ENCODE measurements around the gene ORC1.

DNA sequence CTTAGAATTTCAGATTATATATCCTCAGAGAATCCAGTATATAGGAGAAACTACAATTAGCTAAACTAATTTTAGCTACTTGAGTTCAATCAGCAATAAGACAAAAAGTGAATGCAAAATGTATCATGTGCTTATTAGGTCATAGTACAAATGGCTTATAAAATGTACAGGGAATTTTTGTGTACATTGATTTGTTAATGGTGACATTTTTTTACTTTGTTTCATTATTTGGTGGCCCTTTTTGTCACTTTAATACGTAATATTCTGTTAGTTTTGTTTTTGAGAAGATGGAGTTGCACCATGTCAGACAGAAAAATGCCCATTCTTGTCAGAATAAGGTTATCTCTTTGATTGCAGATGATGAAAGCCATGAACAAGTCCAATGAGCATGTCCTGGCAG lies 71.8 kb downstream of the ORC1 start:
- TF ChIP-seq POLR2A (IDR thresholded peaks at IDR 0.05), result no peak
- TF ChIP-seq, protein P1, sequence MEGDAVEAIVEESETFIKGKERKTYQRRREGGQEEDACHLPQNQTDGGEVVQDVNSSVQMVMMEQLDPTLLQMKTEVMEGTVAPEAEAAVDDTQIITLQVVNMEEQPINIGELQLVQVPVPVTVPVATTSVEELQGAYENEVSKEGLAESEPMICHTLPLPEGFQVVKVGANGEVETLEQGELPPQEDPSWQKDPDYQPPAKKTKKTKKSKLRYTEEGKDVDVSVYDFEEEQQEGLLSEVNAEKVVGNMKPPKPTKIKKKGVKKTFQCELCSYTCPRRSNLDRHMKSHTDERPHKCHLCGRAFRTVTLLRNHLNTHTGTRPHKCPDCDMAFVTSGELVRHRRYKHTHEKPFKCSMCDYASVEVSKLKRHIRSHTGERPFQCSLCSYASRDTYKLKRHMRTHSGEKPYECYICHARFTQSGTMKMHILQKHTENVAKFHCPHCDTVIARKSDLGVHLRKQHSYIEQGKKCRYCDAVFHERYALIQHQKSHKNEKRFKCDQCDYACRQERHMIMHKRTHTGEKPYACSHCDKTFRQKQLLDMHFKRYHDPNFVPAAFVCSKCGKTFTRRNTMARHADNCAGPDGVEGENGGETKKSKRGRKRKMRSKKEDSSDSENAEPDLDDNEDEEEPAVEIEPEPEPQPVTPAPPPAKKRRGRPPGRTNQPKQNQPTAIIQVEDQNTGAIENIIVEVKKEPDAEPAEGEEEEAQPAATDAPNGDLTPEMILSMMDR (IDR thresholded peaks at IDR 0.05), result no peak
